ENCODE measurements around the gene MAP3K9.

Gene MAP3K9

GRCh38 chr14:70796551-70796950 lies 12.8 kb downstream of the MAP3K9 start:
- no peak for TF ChIP-seq CTCF (IDR thresholded peaks at IDR 0.05; ENCODE audit: insufficient read depth, missing control alignments)
- no peak for FAIRE-seq
- no peak for DNase-seq (ENCODE audit: insufficient read length, low spot score)

GRCh38 chr14:70794294-70794693 lies 15.0 kb downstream of the MAP3K9 start:
- FAIRE-seq = no peak
- no peak for DNase-seq (ENCODE audit: insufficient read length, low spot score)
- no peak for TF ChIP-seq CTCF (IDR thresholded peaks at IDR 0.05; ENCODE audit: insufficient read depth, missing control alignments)

DNA sequence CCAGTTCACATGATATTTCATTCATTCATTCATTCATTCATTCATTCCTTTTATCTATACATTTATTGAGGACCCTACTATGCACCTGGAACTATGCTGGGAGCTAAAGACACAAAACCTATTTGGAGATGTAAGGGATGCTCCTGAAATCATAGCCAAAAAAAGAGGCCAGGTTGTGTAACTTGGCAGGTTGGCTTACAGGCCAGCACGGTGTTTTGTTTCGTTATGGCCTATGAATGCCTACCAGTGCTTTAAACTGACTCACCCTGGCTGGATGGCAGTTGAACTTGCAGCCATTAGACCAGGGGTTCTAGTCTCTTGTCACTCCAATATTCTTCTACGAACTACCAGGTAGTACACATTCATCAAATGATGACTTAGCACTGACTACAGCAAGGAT lies 15.7 kb downstream of the MAP3K9 start:
- DNase-seq (ENCODE audit: insufficient read length, low spot score) (no peak), FAIRE-seq (peak; percentile 32)
- TF ChIP-seq CTCF (IDR thresholded peaks at IDR 0.05; ENCODE audit: insufficient read depth, missing control alignments) = no peak

DNA sequence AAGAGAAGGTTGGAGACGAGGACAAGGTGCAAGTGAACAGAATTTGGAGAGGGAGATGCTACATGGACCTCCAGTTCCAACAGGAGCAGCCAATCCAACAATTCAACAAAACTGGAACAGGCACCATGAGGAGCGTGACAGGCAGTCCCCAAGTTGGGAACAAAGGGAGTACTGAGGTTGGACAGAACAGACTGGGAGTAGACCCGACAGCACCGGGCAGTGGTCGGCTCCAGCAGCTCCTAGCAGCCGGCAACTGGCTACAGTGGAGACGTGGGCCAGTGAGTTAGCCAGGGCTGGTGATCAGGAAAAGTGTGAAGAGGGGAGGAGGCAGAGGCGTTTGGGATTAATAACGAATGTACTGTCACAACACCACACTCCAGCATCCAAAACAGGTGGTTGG lies 16.4 kb downstream of the MAP3K9 start:
- no peak for TF ChIP-seq CTCF (IDR thresholded peaks at IDR 0.05; ENCODE audit: insufficient read depth, missing control alignments)
- no peak for FAIRE-seq

GRCh38 chr14:70791971-70792370 lies 17.3 kb downstream of the MAP3K9 start:
- DNase-seq (ENCODE audit: insufficient read length, low spot score) = no peak
- no peak for TF ChIP-seq CTCF (IDR thresholded peaks at IDR 0.05; ENCODE audit: insufficient read depth, missing control alignments)
- FAIRE-seq = no peak

More for the DNA sequence above, 16.4 kb downstream of the MAP3K9 start:
- peak; percentile 37 for DNase-seq (ENCODE audit: insufficient read length, low spot score)

DNA sequence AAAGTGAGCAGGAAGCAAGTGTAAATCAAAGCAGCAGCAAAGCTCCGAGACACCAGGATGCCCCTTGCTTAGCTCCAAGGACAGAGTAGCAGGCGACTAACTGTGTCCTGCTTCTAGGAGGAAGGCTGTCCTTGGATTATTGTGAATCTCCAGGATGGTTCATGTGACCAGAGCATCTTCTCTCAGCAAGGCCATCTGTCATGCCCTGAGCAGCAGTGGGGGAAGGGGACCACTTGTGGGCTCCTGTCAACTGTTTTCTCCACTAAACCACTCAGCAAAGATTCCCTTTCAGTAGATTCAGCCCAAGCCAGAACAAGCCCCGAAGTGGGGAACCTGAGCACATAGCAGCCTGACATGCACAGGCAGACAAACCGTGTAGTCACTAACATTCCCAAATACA lies 19.4 kb downstream of the MAP3K9 start:
- TF ChIP-seq CTCF (IDR thresholded peaks at IDR 0.05; ENCODE audit: insufficient read depth, missing control alignments) = no peak
- DNase-seq (ENCODE audit: insufficient read length, low spot score) (no peak), FAIRE-seq (no peak)

- TF ChIP-seq CTCF (IDR thresholded peaks at IDR 0.05; ENCODE audit: insufficient read depth, missing control alignments) = no peak
- peak; percentile 35 for FAIRE-seq
- DNase-seq (ENCODE audit: insufficient read length, low spot score) = no peak
Measured at GRCh38 chr14:70789361-70789760, 20.0 kb downstream of the MAP3K9 start.

All from D721Med (cell line).